Spleen (tissue), 11 donors: ENCODE measurements around the gene APPL1. TPM values are rescaled to one million over a fixed set of nuclear protein-coding genes. Genes with fewer than 3 reads are reported as not detected.
A peak's percentile ranks its signal among the peaks of the same experiment; 100 is the strongest.

ENCODE experiments used
- DNase-seq: peaks from one replicate; pipeline ENCODE4 v3.0.0-alpha.2; 2020
- H3K27ac ChIP-seq, 8 donors: fragments of 200-600 bp; sonication (generic) in 7 of 8; 1 replicate in 4 of 8; 2 replicates in 4 of 8; pipeline versions ENCODE4 v1.5.0 to v1.8.0; 2016 to 2021; ENCODE audit warnings: inconsistent platforms in 4 of 8, mild to moderate bottlenecking in 4 of 8, moderate library complexity in 1 of 8
- H3K27me3 ChIP-seq, 7 donors: fragments of 200-600 bp; sonication (generic) in 6 of 7; replicated peaks in 1 of 7; 1 replicate in 4 of 7; 2 replicates in 3 of 7; pipeline versions ENCODE4 v1.5.0 to v1.8.0; 2016 to 2021; ENCODE audit warnings: inconsistent platforms in 3 of 7, mild to moderate bottlenecking in 1 of 7
- H3K36me3 ChIP-seq, 6 donors: fragments of 200-600 bp; sonication (generic) in 5 of 6; 1 replicate in 4 of 6; 2 replicates in 2 of 6; pipeline versions ENCODE4 v1.5.0 to v1.8.0; 2016 to 2021; ENCODE audit warnings: inconsistent platforms in 2 of 6
- H3K4me1 ChIP-seq, 6 donors: fragments of 200-600 bp; sonication (generic) in 5 of 6; 1 replicate in 3 of 6; 2 replicates in 3 of 6; pipeline versions ENCODE4 v1.5.0 to v1.8.0; 2016 to 2021; ENCODE audit warnings: inconsistent platforms in 3 of 6
- H3K4me3 ChIP-seq, 8 donors: fragments of 200-600 bp; sonication (generic) in 7 of 8; 1 replicate in 4 of 8; 2 replicates in 4 of 8; pipeline versions ENCODE4 v1.5.0 to v1.8.0; 2016 to 2021; ENCODE audit warnings: inconsistent platforms in 4 of 8, mild to moderate bottlenecking in 4 of 8, moderate library complexity in 2 of 8
- H3K9me3 ChIP-seq, 8 donors: fragments of 200-600 bp; sonication (generic) in 7 of 8; 1 replicate in 4 of 8; 2 replicates in 4 of 8; pipeline versions ENCODE4 v1.5.0 to v1.8.0; 2016 to 2021; ENCODE audit warnings: inconsistent platforms in 4 of 8
- CTCF ChIP-seq, 11 experiments: fragments of 200-600 bp in 7 of 11; fragments of 450-650 bp in 4 of 11; sonication (generic) in 4 of 11; IDR thresholded peaks in 8 of 11; conservative IDR thresholded peaks in 3 of 11; 1 replicate in 7 of 11; 2 replicates in 4 of 11; pipeline versions ENCODE4 v1.4.0 to v1.8.0; 2016 to 2021; ENCODE audit warnings: antibody characterized with exemption in 11 of 11, inconsistent platforms in 4 of 11, mild to moderate bottlenecking in 1 of 11
- POLR2A ChIP-seq, 3 donors: fragments of 450-650 bp; IDR thresholded peaks; one replicate each; pipeline ENCODE4 v1.5.1; 2017; ENCODE audit warnings: antibody characterized with exemption in 3 of 3, mild to moderate bottlenecking in 1 of 3
- POLR2AphosphoS5 ChIP-seq, 3 donors: sonication (generic); formaldehyde crosslinking; IDR thresholded peaks; one replicate each; pipeline ENCODE4 v1.5.1; 2017; ENCODE audit warnings: antibody characterized with exemption in 3 of 3
- WGBS, 5 donors: extraction: QIAGEN DNeasy Blood & Tissue Kit in 3 of 5; methylation state at CpG; one replicate each; pipeline versions ENCODE4 v1.1.5 to v1.1.7; 2013 to 2018; 5-methylcytosine and 5-hydroxymethylcytosine counted together
- intact Hi-C: fragments of 100-400 bp; cut with DNase I; formaldehyde crosslinking; loops from one replicate; pipeline ENCODE4 v1.15.0; 2023; ENCODE audit warnings: low total_unique reads
- polyA plus RNA-seq, 3 donors: library from polyadenylated mRNA; stranded (reverse); fragments of 200-250 nt; gene quantifications; one replicate each; pipeline ENCODE4 v1.2.1, GENCODE V29; 2013
- total RNA-seq, 7 donors: library from RNA; depleted of rRNA in 3 of 7; stranded (reverse); fragments of >200 nt in 3 of 7; fragmentation: NEBNext Ultra II Directional in 4 of 7; extraction: Animal tissue kit (Norgen Biotek cat#: 25700) in 4 of 7; gene quantifications; one replicate each; pipeline versions ENCODE4 v1.1.0 to v1.2.1, GENCODE V29; 2016 to 2021
- donor health status: healthy with polysubstance abuse.
- donor health status: DM: no; HTN: no; CAD: no; lungs with moderate emphysema.
- donor health status: DM: no; HTN: no; CAD: no.
- donor health status: Bipolar disorder and iron deficiency.
- donor health status: healthy.
- donor health status: DM: no; HTN: no; CAD: no.
- donor health status: DM: yes; HTN: yes; CAD: no.

APPL1 gene
- total and polyA plus RNA-seq, 10 donors: 10.0 to 49.5 (median 41.7) TPM

- DNase-seq: no peak
- TF ChIP-seq POLR2AphosphoS5 (IDR thresholded peaks at IDR 0.05) (no peak), CTCF (IDR thresholded peaks at IDR 0.05 in 8 of 11, conservative IDR thresholded peaks at IDR 0.05 in 3 of 11) (no peak), POLR2A (IDR thresholded peaks at IDR 0.05) (no peak)
- H3K4me1 ChIP-seq: peaks cover 12 to 90% (median 50%) of the 10 kb centered on the region in 6 donors
- peak overlapping the region in 1 of 8 donors; percentile 97 for H3K4me3 ChIP-seq
- H3K27ac ChIP-seq: no peak overlapping the region
- 72 to 92% (median 80%) methylated on average over 2 of the region's 2 CpGs for WGBS, 5 donors
- H3K36me3 ChIP-seq: no peaks in the 10 kb centered on the region
- H3K27me3 ChIP-seq: no peaks in the 10 kb centered on the region
- no peaks in the 10 kb centered on the region for H3K9me3 ChIP-seq
- intact Hi-C loops: no loop called here
Measured at GRCh38 chr3:57230006-57230405, 2.5 kb downstream of the APPL1 start.

- H3K36me3 ChIP-seq: peaks cover 0 to 28% (median 13%) of the 10 kb centered on the region in 6 donors
- H3K4me1 ChIP-seq: peaks cover 12 to 79% (median 34%) of the 10 kb centered on the region in 6 donors
- H3K4me3 ChIP-seq: no peak overlapping the region
- DNase-seq: no peak
- intact Hi-C loops: no loop called here
- H3K27me3 ChIP-seq: no peaks in the 10 kb centered on the region
- peak overlapping the region in 2 of 8 donors; percentile 2 to 75 for H3K27ac ChIP-seq
- 95 to 100% (median 96%) methylated on average over 2 of the region's 2 CpGs for WGBS, 5 donors
- H3K9me3 ChIP-seq: no peaks in the 10 kb centered on the region
- TF ChIP-seq CTCF (IDR thresholded peaks at IDR 0.05 in 8 of 11, conservative IDR thresholded peaks at IDR 0.05 in 3 of 11) (no peak), POLR2A (IDR thresholded peaks at IDR 0.05) (no peak), POLR2AphosphoS5 (IDR thresholded peaks at IDR 0.05) (no peak)
Measured at GRCh38 chr3:57233799-57234198, 6.3 kb downstream of the APPL1 start.

GRCh38 chr3:57234613-57235575 lies 7.4 kb downstream of the APPL1 start:
- Histone ChIP-seq H3K27me3 (no peaks in the 10 kb centered on the region), H3K9me3 (no peaks in the 10 kb centered on the region), H3K4me3 (no peak overlapping the region), H3K27ac (peak overlapping the region in 7 of 8 donors; percentile 42 to 80 (median 63)), H3K4me1 (peaks cover 1 to 68% (median 23%) of the 10 kb centered on the region in 6 donors), H3K36me3 (peaks cover 4 to 39% (median 20%) of the 10 kb centered on the region in 6 donors)
- intact Hi-C loops: no loop called here
- no peak for TF ChIP-seq POLR2A (IDR thresholded peaks at IDR 0.05)
- no peak for DNase-seq
- WGBS, 5 donors: 76 to 81% (median 79%) methylated on average over 13 of the region's 13 CpGs

GRCh38 chr3:57244946-57245345 lies 17.4 kb downstream of the APPL1 start:
- Histone ChIP-seq H3K27ac (no peak overlapping the region), H3K4me1 (no peaks in the 10 kb centered on the region), H3K36me3 (peaks cover 3 to 100% (median 83%) of the 10 kb centered on the region in 6 donors), H3K27me3 (no peaks in the 10 kb centered on the region), H3K9me3 (no peaks in the 10 kb centered on the region), H3K4me3 (no peak overlapping the region)
- intact Hi-C loops: no loop called here
- WGBS, 5 donors: 88 to 94% (median 92%) methylated on average over 2 of the region's 2 CpGs
- DNase-seq: no peak
- no peak for TF ChIP-seq CTCF (IDR thresholded peaks at IDR 0.05 in 8 of 11, conservative IDR thresholded peaks at IDR 0.05 in 3 of 11)
- no peak for TF ChIP-seq POLR2AphosphoS5 (IDR thresholded peaks at IDR 0.05)
